Measurements from ENCODE around the gene PCBP3.

Gene PCBP3

GRCh38 chr21:45643021-45643980 is at the start of gene PCBP3:
TSS of gene PCBP3 (plus strand) at chr21:45643725. CDS start at chr21:45850086, 206,361 bp downstream.
- TF ChIP-seq, protein P1, sequence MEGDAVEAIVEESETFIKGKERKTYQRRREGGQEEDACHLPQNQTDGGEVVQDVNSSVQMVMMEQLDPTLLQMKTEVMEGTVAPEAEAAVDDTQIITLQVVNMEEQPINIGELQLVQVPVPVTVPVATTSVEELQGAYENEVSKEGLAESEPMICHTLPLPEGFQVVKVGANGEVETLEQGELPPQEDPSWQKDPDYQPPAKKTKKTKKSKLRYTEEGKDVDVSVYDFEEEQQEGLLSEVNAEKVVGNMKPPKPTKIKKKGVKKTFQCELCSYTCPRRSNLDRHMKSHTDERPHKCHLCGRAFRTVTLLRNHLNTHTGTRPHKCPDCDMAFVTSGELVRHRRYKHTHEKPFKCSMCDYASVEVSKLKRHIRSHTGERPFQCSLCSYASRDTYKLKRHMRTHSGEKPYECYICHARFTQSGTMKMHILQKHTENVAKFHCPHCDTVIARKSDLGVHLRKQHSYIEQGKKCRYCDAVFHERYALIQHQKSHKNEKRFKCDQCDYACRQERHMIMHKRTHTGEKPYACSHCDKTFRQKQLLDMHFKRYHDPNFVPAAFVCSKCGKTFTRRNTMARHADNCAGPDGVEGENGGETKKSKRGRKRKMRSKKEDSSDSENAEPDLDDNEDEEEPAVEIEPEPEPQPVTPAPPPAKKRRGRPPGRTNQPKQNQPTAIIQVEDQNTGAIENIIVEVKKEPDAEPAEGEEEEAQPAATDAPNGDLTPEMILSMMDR (IDR thresholded peaks at IDR 0.05; ENCODE audit: extremely low read depth, missing control alignments) = no peak
- peak; percentile 96 for DNase-seq (ENCODE audit: low spot score)

GRCh38 chr21:45594721-45595489 is 48.6 kb upstream of the PCBP3 start:
- TF ChIP-seq, protein P1 (IDR thresholded peaks at IDR 0.05; ENCODE audit: extremely low read depth, missing control alignments) = no peak
- DNase-seq (ENCODE audit: low spot score) = no peak

DNA sequence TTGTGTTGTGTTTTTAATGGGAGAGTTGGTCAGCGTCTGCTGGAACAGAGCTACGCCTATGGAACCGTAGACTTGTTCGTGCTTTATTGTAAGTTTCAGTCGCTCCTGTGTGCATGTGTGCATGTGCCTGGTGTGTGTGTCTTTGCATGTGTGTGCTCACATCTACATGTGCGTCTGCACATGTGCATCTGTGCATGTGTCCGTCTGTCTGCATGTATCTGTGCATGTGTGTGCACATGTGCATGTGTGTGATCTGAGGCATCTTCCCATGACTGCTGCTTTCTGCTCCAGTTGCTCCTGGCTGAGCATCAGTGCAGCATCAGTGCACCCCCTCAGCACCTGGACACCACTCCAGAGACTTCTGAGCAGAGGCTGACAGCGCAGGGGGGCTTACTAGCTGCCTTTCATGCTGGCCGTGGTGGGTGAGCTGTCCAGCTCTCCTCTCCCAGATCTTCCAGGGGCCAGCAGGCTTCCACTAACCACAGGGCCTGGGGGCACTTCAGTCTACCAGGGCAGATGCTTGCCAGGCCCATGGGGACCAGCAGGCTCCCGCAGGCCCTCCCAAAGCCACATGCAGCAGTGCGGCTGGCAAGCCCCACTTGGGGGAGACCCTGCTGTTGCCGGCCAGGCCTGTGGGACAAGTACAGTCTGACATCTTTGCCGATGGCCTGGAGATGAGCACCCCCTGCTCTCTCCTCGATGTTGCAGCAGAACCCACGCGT is 47.8 kb upstream of the PCBP3 start:
- DNase-seq (ENCODE audit: low spot score) = no peak
- TF ChIP-seq, protein P1 (IDR thresholded peaks at IDR 0.05; ENCODE audit: extremely low read depth, missing control alignments) = no peak

GRCh38 chr21:45596704-45597318 is 46.7 kb upstream of the PCBP3 start:
- DNase-seq (ENCODE audit: low spot score) = peak; percentile 87

GRCh38 chr21:45598109-45598508 is 45.4 kb upstream of the PCBP3 start:
- no peak for DNase-seq (ENCODE audit: low spot score)
- TF ChIP-seq, protein P1 (IDR thresholded peaks at IDR 0.05; ENCODE audit: extremely low read depth, missing control alignments) = no peak

More at GRCh38 chr21:45596704-45597318, 46.7 kb upstream of the PCBP3 start:
- TF ChIP-seq, protein P1 (IDR thresholded peaks at IDR 0.05; ENCODE audit: extremely low read depth, missing control alignments) = peak; percentile 67

DNA sequence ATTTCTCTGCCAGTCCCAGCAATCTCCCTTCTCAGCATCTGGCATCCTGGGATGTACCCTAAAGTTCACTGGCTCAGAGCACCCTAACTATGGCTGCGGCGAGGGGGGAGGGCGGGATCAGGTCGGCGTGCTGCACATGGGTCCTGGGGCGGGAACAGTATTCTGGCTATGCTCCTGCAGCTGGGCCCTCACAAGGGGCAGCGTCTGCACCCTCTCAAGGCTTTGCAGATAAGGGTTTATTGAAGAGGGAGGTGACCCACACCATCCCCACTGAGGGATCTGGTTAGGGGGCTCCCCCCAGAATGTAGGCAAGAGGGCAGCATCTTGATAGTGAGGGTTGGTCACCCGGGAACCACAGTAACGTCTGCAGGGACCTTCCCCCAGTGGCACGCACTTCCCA is 44.9 kb upstream of the PCBP3 start:
- no peak for DNase-seq (ENCODE audit: low spot score)
- TF ChIP-seq, protein P1 (IDR thresholded peaks at IDR 0.05; ENCODE audit: extremely low read depth, missing control alignments) = no peak
